ENCODE measurements around the gene SLC25A45.

The SLC25A45 gene

GRCh38 chr11:65421794-65422632 is 39.6 kb upstream of the SLC25A45 start:
- Histone ChIP-seq H3K9me3 (no peaks in the 10 kb centered on the region), H3K27me3 (peaks cover 3% of the 10 kb centered on the region), H3K36me3 (peaks cover 35% of the 10 kb centered on the region), H3K4me1 (peaks cover 19% of the 10 kb centered on the region), H3K4me3 (ENCODE audit: low read depth, low read length) (peak overlapping the region; percentile 88)
- TF ChIP-seq CTCF (IDR thresholded peaks at IDR 0.05; ENCODE audit: low read depth, low read length) = no peak
- peak; percentile 93 for DNase-seq

DNA sequence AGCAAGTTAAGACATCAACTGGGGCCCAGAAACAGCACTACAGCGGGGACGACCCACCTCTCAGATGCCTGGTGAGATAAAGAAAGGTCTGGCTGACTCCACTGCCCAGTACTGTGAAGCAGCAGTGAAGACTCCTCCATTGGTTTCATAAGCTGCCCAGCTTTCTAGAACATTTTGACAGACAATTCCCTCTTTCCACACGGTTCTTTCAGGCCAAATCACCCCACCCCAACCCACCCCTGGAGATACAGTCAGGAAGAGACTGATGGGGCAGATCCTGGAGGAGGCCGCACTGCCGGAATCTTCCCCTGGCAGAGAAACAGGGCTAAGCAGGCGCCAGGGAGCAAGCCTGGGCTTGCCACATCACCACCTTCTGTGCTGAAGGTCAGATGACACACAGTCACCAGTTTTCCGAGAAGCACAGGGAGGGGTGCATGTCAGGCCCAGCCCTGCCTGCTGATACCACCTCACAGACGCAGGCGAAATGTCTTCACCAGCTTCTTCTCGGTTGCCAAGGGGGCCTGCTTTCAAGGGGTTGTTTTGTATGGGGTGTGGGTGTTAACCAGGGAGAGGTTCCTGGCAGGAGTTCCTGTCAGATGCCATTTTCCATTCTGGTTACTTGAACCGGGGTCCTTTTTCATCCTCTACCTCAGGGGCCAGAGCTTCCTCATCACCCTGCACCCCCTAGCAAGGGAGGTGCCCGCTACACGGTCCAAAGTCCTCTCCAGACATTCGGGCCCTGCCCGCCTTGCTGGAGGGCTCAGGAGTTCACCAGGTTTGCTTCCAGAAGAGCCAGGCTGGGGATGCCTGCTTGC is 38.7 kb upstream of the SLC25A45 start:
- TF ChIP-seq CTCF (IDR thresholded peaks at IDR 0.05; ENCODE audit: low read depth, low read length) = no peak
- Histone ChIP-seq H3K36me3 (peaks cover 29% of the 10 kb centered on the region), H3K4me1 (peaks cover 19% of the 10 kb centered on the region), H3K9me3 (no peaks in the 10 kb centered on the region), H3K27me3 (peaks cover 3% of the 10 kb centered on the region), H3K4me3 (ENCODE audit: low read depth, low read length) (peak overlapping the region; percentile 66)
- DNase-seq = peak; percentile 73

GRCh38 chr11:65420506-65420905 is 38.1 kb upstream of the SLC25A45 start:
- peaks cover 24% of the 10 kb centered on the region for H3K4me1 ChIP-seq
- no peak overlapping the region for H3K4me3 ChIP-seq (ENCODE audit: low read depth, low read length)
- TF ChIP-seq CTCF (IDR thresholded peaks at IDR 0.05; ENCODE audit: low read depth, low read length) = no peak
- peaks cover 3% of the 10 kb centered on the region for H3K27me3 ChIP-seq
- H3K36me3 ChIP-seq = peaks cover 23% of the 10 kb centered on the region
- DNase-seq = no peak
- no peaks in the 10 kb centered on the region for H3K9me3 ChIP-seq

- Histone ChIP-seq H3K4me3 (ENCODE audit: low read depth, low read length) (no peak overlapping the region), H3K4me1 (peaks cover 24% of the 10 kb centered on the region), H3K36me3 (peaks cover 18% of the 10 kb centered on the region), H3K9me3 (no peaks in the 10 kb centered on the region), H3K27me3 (peaks cover 3% of the 10 kb centered on the region)
- peak; percentile 63 for DNase-seq
- TF ChIP-seq CTCF (IDR thresholded peaks at IDR 0.05; ENCODE audit: low read depth, low read length) = no peak
Observed at GRCh38 chr11:65419772-65420481, 37.5 kb upstream of the SLC25A45 start.

DNA sequence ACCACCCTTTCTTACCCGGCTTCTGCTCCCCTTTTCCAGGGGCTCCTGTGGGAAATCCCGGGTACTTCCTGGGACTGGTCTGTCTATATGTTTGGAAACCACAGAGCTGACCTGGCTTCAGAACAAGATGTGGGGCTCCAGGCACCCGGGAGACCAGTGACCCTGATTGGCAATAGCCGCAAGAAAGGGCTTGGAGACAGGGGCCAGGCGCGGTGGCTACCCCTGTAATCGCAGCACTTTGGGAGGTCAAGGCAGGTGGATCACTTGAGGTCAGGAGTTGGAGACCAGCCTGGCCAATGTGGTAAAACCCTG is 37.0 kb upstream of the SLC25A45 start:
- peaks cover 24% of the 10 kb centered on the region for H3K4me1 ChIP-seq
- no peaks in the 10 kb centered on the region for H3K9me3 ChIP-seq
- DNase-seq = no peak
- H3K36me3 ChIP-seq = peaks cover 16% of the 10 kb centered on the region
- no peak overlapping the region for H3K4me3 ChIP-seq (ENCODE audit: low read depth, low read length)
- no peak for TF ChIP-seq CTCF (IDR thresholded peaks at IDR 0.05; ENCODE audit: low read depth, low read length)
- peaks cover 3% of the 10 kb centered on the region for H3K27me3 ChIP-seq

Measured in BE2C (cell line).